Activated CD8-positive, alpha-beta T cell treated with anti-CD3 and anti-CD28 coated beads for 36 hours (primary cell): ENCODE data around the gene SORCS2. TPM values are rescaled to one million over a fixed set of nuclear protein-coding genes. Genes with fewer than 3 reads are reported as not detected.

Experiments
- ATAC-seq: fragments of 200-7000 bp; cut with Tn5 transposase; one replicate; pipeline ENCODE4 v1.10.0; 2021; ENCODE audit warnings: mild to moderate bottlenecking, moderate library complexity
- CTCF ChIA-PET: fragments of 350-600 bp; sonication (Branson Sonifier 250); formaldehyde crosslinking; loops from one replicate; lab custom pipeline; 2021; ENCODE audit warnings: antibody characterized with exemption; lab: Charles Lee
- POLR2A ChIA-PET: fragments of 350-600 bp; sonication (Branson Sonifier 250); formaldehyde crosslinking; loops from one replicate; lab custom pipeline; 2021; ENCODE audit warnings: antibody characterized with exemption; lab: Charles Lee
- DNase-seq: peaks from one replicate; pipeline ENCODE4 v3.0.0-alpha.2; 2020
- H3K27ac Mint-ChIP-seq: one replicate; pipeline ENCODE4 v1.8.0; 2021; ENCODE audit warnings: mild to moderate bottlenecking, mixed read lengths
- H3K27me3 Mint-ChIP-seq: one replicate; pipeline ENCODE4 v1.8.0; 2021; ENCODE audit warnings: mixed read lengths
- H3K36me3 Mint-ChIP-seq: one replicate; pipeline ENCODE4 v1.8.0; 2021; ENCODE audit warnings: low read depth, mixed read lengths
- H3K4me1 Mint-ChIP-seq: one replicate; pipeline ENCODE4 v1.8.0; 2021; ENCODE audit warnings: low read depth, mixed read lengths
- H3K4me3 Mint-ChIP-seq: one replicate; pipeline ENCODE4 v1.8.0; 2021; ENCODE audit warnings: mild to moderate bottlenecking, moderate library complexity, mixed read lengths
- H3K9me3 Mint-ChIP-seq: one replicate; pipeline ENCODE4 v1.8.0; 2021; ENCODE audit warnings: mixed read lengths
- intact Hi-C: fragments of 100-400 bp; cut with micrococcal nuclease; formaldehyde crosslinking; loops from one replicate; pipeline ENCODE4 v1.10.0; 2022
- total RNA-seq, 2 experiments: library from RNA; stranded (reverse); gene quantifications; one replicate each; pipeline ENCODE4 v1.2.3, GENCODE V29; 2021
- TF ChIP-seq, protein P1 (sequence below): fragments of 200-600 bp; IDR thresholded peaks from one replicate; pipeline ENCODE4 v1.8.0; 2022; ENCODE audit warnings: antibody characterized with exemption, mild to moderate bottlenecking

Gene SORCS2
- total RNA-seq, 2 experiments from 2014 or later = 0.05 TPM; not detected in 1

DNA sequence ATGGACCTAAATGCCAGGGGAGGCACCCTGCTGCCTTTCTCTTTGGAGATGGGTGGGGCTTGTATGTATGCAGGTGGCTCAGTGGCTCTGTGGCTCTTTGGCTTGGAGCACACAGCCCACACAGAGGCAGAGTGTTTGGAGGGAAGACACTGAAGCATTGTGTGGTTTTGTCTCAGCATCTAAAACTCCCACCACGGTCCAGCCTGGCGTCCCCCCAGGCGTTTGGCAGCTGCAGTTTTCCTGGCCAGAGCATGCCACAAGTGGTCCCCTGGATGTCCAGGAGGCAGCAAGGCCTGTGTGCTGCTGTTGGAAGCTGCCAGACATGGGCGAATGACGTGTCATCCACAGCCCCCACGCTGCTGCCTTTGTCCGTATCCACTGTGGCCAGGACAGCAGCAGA lies 274.6 kb downstream of the SORCS2 start:
- no peak overlapping the region for H3K4me3 Mint-ChIP-seq
- H3K36me3 Mint-ChIP-seq = no peaks in the 10 kb centered on the region
- DNase-seq = no peak
- CTCF ChIA-PET = no interaction called here
- intact Hi-C loops = no loop called here
- TF ChIP-seq, protein P1, sequence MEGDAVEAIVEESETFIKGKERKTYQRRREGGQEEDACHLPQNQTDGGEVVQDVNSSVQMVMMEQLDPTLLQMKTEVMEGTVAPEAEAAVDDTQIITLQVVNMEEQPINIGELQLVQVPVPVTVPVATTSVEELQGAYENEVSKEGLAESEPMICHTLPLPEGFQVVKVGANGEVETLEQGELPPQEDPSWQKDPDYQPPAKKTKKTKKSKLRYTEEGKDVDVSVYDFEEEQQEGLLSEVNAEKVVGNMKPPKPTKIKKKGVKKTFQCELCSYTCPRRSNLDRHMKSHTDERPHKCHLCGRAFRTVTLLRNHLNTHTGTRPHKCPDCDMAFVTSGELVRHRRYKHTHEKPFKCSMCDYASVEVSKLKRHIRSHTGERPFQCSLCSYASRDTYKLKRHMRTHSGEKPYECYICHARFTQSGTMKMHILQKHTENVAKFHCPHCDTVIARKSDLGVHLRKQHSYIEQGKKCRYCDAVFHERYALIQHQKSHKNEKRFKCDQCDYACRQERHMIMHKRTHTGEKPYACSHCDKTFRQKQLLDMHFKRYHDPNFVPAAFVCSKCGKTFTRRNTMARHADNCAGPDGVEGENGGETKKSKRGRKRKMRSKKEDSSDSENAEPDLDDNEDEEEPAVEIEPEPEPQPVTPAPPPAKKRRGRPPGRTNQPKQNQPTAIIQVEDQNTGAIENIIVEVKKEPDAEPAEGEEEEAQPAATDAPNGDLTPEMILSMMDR = no peak
- peaks cover under 1% of the 10 kb centered on the region for H3K27me3 Mint-ChIP-seq
- no peaks in the 10 kb centered on the region for H3K9me3 Mint-ChIP-seq
- H3K27ac Mint-ChIP-seq = no peak overlapping the region
- no peak for ATAC-seq
- H3K4me1 Mint-ChIP-seq = no peaks in the 10 kb centered on the region
- POLR2A ChIA-PET = no interaction called here

DNA sequence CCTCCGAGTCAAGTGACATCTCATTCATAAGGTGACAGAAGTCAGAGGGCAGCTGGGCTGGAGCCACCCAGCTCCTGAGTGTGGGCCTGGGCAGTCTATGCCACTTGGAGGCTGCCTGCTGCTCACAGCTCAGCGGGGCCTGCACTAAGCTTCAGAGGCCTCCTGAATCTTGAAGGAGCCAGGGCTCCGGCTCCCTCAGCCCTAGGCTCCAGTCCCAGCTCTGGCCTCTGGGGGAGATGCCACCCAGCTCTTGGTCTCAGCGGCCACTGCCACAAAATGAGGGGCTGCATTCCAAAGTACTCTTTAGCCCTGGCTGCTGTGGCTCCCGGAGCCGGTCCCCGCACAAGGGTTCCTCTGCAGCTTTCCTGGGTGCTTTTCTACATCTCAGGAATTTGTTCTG lies 275.1 kb downstream of the SORCS2 start:
- H3K9me3 Mint-ChIP-seq = no peaks in the 10 kb centered on the region
- H3K27me3 Mint-ChIP-seq = peaks cover 6% of the 10 kb centered on the region
- no peaks in the 10 kb centered on the region for H3K4me1 Mint-ChIP-seq
- ChIA-PET POLR2A (no interaction called here), CTCF (no interaction called here)
- ATAC-seq (no peak), DNase-seq (no peak)
- no peaks in the 10 kb centered on the region for H3K36me3 Mint-ChIP-seq
- intact Hi-C loops = no loop called here
- no peak overlapping the region for H3K27ac Mint-ChIP-seq
- no peak overlapping the region for H3K4me3 Mint-ChIP-seq
- TF ChIP-seq, protein P1 = no peak

DNA sequence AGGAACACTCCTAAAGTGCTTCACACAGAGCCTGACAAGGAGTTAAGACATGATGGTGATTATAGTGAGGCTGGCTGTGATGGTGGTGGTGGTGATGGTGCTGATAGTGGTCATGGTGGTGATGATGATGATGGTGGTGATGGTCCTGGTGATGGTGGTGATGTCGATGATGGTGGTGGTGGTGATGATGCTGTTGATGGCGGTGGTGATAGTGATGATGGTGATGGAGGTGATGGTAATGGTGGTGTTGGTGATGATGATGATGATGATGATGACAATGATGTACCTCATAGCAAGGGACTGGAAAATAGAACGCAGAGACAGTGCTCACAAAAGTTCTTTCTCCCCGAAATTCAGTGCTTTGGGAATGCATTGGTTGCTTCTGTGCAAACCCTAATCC lies 276.7 kb downstream of the SORCS2 start:
- no peak overlapping the region for H3K27ac Mint-ChIP-seq
- no peak for ATAC-seq
- H3K27me3 Mint-ChIP-seq = peaks cover 6% of the 10 kb centered on the region
- no peaks in the 10 kb centered on the region for H3K36me3 Mint-ChIP-seq
- no peak for DNase-seq
- no peaks in the 10 kb centered on the region for H3K9me3 Mint-ChIP-seq
- H3K4me1 Mint-ChIP-seq = no peaks in the 10 kb centered on the region
- no peak overlapping the region for H3K4me3 Mint-ChIP-seq
- ChIA-PET POLR2A (no interaction called here), CTCF (no interaction called here)
- intact Hi-C loops = no loop called here
- TF ChIP-seq, protein P1 = no peak

DNA sequence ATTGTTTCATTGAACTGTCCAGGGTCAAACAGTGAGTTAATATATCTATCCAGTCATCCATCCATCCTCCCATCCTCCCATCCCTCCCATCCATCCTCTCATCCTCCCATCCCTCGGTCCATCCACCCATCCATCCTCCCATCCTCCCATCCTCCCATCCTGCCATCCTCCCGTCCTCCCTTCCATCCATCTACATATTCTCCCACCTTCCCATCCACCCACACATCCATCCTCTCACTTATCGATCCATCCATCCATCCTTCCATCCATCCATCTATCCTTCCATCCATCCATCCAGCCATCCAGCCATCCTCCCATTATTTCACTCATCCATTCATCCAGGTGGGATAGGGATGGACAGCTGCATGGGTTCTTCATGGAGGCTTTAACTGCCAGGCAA lies 277.8 kb downstream of the SORCS2 start:
- CTCF ChIA-PET = no interaction called here
- Mint-ChIP-seq H3K4me1 (no peaks in the 10 kb centered on the region), H3K36me3 (no peaks in the 10 kb centered on the region), H3K4me3 (no peak overlapping the region), H3K9me3 (no peaks in the 10 kb centered on the region), H3K27me3 (peaks cover 6% of the 10 kb centered on the region), H3K27ac (no peak overlapping the region)
- POLR2A ChIA-PET = no interaction called here
- no peak for DNase-seq
- intact Hi-C loops = no loop called here
- TF ChIP-seq, protein P1 = no peak
- no peak for ATAC-seq

DNA sequence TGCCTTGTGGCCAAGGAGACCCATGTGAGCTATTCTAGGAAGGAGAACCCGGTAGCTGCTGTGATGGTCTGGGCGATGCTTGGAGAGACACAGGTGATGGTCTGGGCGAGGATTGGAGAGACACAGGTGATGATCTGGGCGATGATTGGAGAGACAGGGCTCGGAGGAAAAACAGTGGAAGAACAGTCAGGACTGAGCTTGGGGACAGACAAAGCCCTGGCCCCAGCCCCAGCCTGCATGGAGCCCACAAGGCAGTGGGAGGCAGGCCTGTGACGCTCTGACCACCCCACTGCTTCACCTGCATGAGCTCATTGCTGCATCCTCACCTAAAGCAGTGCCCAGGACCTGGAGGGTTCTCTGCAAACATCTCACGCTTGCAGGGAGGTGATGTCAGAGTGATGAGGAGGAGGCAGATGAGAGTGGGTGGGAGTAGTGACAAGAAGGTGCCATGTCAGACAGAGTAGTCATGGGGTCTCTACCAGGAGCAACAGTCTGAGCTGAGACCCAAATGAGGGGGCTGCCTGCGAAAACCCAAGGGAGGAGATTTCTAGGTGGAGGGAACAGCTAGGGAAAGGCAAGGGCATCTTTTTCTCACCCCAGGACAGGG lies 278.3 kb downstream of the SORCS2 start:
- DNase-seq = no peak
- POLR2A ChIA-PET = no interaction called here
- TF ChIP-seq, protein P1 = no peak
- Mint-ChIP-seq H3K4me1 (no peaks in the 10 kb centered on the region), H3K27me3 (peaks cover 6% of the 10 kb centered on the region), H3K27ac (no peak overlapping the region), H3K4me3 (no peak overlapping the region), H3K9me3 (no peaks in the 10 kb centered on the region), H3K36me3 (no peaks in the 10 kb centered on the region)
- no peak for ATAC-seq
- CTCF ChIA-PET = no interaction called here
- intact Hi-C loops = no loop called here
